Upper lobe of right lung (tissue), 1 donor: ENCODE measurements around the gene KLF3. TPM values are rescaled to one million over a fixed set of nuclear protein-coding genes. Genes with fewer than 3 reads are reported as not detected.

Source experiments
- ATAC-seq: fragments of 200-7000 bp; cut with Tn5 transposase; one replicate; pipeline ENCODE4 v1.9.1; 2020; ENCODE audit warnings: mild to moderate bottlenecking, moderate library complexity
- DNase-seq: peaks from one replicate; pipeline ENCODE4 v3.0.0-alpha.2; 2020
- H3K27ac ChIP-seq: fragments of 200-600 bp; one replicate; pipeline ENCODE4 v1.8.0; 2022
- H3K27me3 ChIP-seq: fragments of 200-600 bp; one replicate; pipeline ENCODE4 v1.8.0; 2022; ENCODE audit warnings: mild to moderate bottlenecking
- H3K36me3 ChIP-seq: fragments of 200-600 bp; one replicate; pipeline ENCODE4 v1.8.0; 2022
- H3K4me1 ChIP-seq: fragments of 200-600 bp; one replicate; pipeline ENCODE4 v1.8.0; 2022
- H3K4me3 ChIP-seq: fragments of 200-600 bp; one replicate; pipeline ENCODE4 v1.8.0; 2022; ENCODE audit warnings: mild to moderate bottlenecking
- H3K9me3 ChIP-seq: fragments of 200-600 bp; one replicate; pipeline ENCODE4 v1.8.0; 2022
- intact Hi-C: fragments of 100-400 bp; cut with DNase I; formaldehyde crosslinking; loops from one replicate; pipeline ENCODE4 v1.11.0; 2022
- total RNA-seq: library from RNA; stranded (reverse); fragmentation: NEBNext Ultra II Directional; extraction: Animal tissue kit (Norgen Biotek cat#: 25700); gene quantifications from one replicate; pipeline ENCODE4 v1.2.1, GENCODE V29; 2021
- TF ChIP-seq, protein P1 (sequence below): fragments of 200-600 bp; IDR thresholded peaks from one replicate; pipeline ENCODE4 v1.8.0; 2022; ENCODE audit warnings: antibody characterized with exemption
- donor health status: DM: no; HTN: yes; CAD: no; lungs with severe emphysema.

KLF3 gene
- total RNA-seq, 1 donor from 2014 or later, result 70.6 TPM

DNA sequence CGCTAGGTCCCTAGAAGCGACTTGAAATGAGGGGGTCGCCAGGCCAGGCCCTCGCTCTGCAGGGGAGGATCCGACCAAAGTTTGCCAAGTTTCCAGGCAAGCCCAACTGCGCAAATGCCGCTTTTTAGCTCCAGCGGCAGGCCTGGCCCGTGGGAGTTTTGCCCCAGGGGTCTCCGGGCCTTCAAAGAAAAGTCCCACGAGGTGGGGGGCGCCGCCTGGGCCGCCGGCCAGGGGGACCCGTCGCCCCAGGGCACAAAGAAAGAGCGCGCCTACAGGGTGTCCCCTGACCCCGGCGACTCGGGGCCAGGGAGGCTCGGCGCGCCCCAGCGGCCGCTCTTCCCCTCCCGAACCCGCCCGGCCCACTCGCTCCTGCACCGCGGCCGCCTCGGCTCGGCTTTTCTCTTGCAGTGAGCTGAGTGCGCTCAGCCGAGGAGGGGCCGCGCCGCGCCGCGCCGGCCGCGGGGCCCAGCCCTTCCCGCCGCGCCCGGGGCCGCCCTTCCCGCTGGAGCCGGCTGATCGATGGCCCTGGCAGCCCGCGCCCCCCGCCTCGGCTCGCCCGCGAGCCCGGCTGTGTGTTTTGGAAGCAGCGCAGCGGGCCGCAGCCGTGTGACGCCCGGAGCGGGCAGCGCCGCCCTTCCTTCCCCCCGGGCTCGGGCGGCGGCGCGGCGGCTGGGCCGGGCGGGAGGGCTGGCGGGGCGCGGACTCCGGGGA, 754 bp upstream of the KLF3 start:
- H3K4me1 ChIP-seq, result peaks cover 28% of the 10 kb centered on the region
- no peaks in the 10 kb centered on the region for H3K27me3 ChIP-seq
- no peaks in the 10 kb centered on the region for H3K9me3 ChIP-seq
- TF ChIP-seq, protein P1, sequence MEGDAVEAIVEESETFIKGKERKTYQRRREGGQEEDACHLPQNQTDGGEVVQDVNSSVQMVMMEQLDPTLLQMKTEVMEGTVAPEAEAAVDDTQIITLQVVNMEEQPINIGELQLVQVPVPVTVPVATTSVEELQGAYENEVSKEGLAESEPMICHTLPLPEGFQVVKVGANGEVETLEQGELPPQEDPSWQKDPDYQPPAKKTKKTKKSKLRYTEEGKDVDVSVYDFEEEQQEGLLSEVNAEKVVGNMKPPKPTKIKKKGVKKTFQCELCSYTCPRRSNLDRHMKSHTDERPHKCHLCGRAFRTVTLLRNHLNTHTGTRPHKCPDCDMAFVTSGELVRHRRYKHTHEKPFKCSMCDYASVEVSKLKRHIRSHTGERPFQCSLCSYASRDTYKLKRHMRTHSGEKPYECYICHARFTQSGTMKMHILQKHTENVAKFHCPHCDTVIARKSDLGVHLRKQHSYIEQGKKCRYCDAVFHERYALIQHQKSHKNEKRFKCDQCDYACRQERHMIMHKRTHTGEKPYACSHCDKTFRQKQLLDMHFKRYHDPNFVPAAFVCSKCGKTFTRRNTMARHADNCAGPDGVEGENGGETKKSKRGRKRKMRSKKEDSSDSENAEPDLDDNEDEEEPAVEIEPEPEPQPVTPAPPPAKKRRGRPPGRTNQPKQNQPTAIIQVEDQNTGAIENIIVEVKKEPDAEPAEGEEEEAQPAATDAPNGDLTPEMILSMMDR, result no peak
- ATAC-seq, result peak; percentile 39
- DNase-seq, result no peak
- H3K36me3 ChIP-seq, result no peaks in the 10 kb centered on the region
- intact Hi-C loops, result no loop called here
- H3K4me3 ChIP-seq, result peak overlapping the region; percentile 75
- H3K27ac ChIP-seq, result peak overlapping the region; percentile 99

DNA sequence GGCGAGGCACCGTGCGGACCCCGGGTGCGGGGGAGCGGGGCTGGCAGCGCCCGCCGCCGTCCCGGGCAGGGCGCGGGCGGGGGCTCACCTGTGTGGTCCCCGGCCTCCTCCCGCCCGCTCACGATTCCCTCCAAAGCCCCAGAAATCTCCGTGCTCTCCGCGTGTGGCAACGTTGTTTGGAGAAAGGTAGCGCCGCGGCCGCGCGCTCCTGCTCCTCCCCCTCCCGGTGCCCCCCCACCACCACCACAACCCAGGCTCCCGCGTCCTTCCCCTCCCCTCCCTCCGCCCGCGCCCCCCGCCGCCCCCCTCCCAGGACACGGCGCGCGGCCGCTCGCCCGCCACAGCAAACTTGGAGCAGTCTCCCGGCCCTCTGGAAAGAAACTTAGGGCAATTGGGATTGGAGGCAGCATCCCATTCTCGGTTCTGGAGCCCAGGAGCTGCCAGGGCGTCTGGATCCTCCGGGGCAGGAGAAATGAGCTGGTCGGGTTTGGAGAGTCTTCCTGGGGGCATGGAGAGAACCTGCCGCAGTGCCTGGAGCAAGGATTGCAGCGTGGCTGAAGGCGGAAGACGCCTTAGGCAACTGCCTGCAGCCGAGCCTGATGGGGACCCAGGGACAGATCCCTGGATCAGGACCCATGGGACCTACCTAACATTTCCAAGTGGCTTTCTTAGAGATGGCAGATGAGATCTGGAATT, 855 bp downstream of the KLF3 start:
- ATAC-seq (peak; percentile 28), DNase-seq (peak; percentile 85)
- Histone ChIP-seq H3K4me1 (peaks cover 41% of the 10 kb centered on the region), H3K36me3 (no peaks in the 10 kb centered on the region), H3K27me3 (no peaks in the 10 kb centered on the region), H3K4me3 (peak overlapping the region; percentile 92), H3K27ac (peak overlapping the region; percentile 98), H3K9me3 (no peaks in the 10 kb centered on the region)
- intact Hi-C loops, result no loop called here
- TF ChIP-seq, protein P1, result no peak

DNA sequence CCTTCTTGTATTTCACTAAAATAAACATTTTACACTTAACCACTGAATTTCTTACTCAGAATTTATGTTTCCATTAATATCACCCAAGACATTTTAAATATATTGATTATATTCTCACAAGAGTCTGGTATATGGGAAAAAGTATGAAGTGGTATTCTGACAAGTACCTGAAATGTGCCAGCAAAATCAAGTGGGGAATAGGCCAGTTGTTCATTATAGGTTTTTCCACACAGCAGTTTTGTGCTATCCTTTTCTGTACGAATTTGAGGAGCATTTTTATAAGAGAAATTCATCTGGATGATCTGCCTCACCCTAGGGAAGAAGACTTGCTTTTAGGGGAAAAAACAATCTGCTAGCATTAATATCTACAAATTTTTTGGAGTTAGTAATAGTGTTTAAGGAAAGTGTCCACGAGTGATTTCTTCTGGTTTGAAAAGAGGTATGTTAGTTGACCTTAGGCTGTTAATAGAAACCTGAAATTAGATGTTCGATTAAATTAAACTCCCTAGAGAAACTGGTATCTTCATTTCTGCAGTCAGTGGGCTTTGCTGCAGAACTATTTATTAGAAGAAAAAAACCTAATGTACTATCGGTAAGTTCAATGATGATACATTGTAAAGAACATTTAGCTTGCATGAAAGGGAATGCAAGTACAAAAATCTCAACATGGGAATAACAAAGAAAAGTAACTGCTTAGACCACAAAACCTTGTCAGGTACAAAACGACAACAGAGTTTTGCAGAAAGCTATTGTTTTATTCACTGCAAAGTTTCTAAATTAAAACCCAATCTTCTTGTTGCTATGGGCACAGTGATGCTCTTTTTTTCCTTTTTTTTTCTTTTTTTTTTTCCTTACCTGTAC, 1.8 kb downstream of the KLF3 start:
- TF ChIP-seq, protein P1, result no peak
- Histone ChIP-seq H3K27ac (peak overlapping the region; percentile 98), H3K36me3 (no peaks in the 10 kb centered on the region), H3K27me3 (no peaks in the 10 kb centered on the region), H3K4me1 (peaks cover 50% of the 10 kb centered on the region), H3K9me3 (no peaks in the 10 kb centered on the region), H3K4me3 (peak overlapping the region; percentile 92)
- DNase-seq (no peak), ATAC-seq (no peak)
- intact Hi-C loops, result no loop called here

DNA sequence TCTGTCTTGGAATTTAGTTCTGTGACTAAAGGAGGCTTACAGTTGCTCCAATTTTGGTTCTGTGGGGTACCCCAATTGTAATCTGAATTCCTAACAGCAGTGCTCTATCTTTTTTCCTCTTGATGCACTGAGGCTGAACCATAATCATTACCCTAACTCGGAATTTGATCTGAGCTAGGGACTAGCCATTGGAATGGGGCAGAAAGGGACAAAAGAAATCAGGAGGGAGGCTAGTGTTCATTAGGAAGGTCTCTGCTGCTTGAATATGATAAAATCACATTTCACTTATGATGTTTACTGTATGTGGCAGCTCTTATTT, 2.7 kb downstream of the KLF3 start:
- H3K4me3 ChIP-seq, result peak overlapping the region; percentile 92
- DNase-seq, result no peak
- H3K9me3 ChIP-seq, result no peaks in the 10 kb centered on the region
- TF ChIP-seq, protein P1, result no peak
- peaks cover 59% of the 10 kb centered on the region for H3K4me1 ChIP-seq
- peak overlapping the region; percentile 98 for H3K27ac ChIP-seq
- no peak for ATAC-seq
- intact Hi-C loops, result no loop called here
- no peaks in the 10 kb centered on the region for H3K27me3 ChIP-seq
- no peaks in the 10 kb centered on the region for H3K36me3 ChIP-seq

DNA sequence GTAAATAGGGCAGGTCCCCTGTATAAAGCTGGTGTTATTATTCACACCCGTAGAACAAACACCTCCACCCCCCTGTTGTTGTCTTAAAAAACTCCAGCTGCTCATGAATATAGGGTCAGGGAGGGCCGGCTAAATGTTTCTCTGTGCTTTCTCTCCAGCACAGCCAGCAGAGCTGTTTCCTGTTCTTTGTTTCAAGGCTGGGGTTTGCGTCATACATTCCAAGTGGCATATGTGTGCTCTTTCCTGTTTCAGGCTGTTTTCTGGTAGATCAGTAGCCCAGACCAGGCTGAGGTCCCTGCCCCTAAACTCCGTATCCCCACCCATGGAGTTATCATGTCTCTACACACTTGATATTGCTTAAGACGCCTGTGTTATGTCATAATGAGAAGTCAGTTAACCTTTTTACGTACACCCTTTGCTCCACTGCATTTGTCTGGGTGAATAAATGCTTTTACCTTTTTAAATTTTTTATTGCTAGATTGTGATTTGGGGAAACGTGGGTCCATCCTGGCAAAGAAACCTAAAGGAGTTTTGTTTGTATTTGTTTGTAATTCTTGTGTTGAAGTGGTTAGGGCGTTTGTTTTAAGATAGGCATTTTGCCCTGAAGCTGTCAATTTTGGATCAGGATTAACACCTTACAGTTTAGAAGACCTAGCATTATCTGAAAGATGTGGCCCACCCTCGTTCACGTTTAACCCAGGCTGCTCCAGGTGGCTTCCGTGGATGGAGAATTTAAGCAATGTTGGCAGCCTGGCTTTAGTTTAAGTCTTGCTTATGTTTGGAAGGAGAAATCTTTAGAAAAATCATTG, 3.3 kb downstream of the KLF3 start:
- intact Hi-C loops, result no loop called here

More for the DNA sequence above, 3.3 kb downstream of the KLF3 start:
- peak overlapping the region; percentile 92 for H3K4me3 ChIP-seq
- DNase-seq (no peak), ATAC-seq (peak; percentile 54)
- peak overlapping the region; percentile 98 for H3K27ac ChIP-seq
- H3K27me3 ChIP-seq, result no peaks in the 10 kb centered on the region
- TF ChIP-seq, protein P1, result no peak
- no peaks in the 10 kb centered on the region for H3K36me3 ChIP-seq
- no peaks in the 10 kb centered on the region for H3K9me3 ChIP-seq
- peaks cover 59% of the 10 kb centered on the region for H3K4me1 ChIP-seq
